D341Med (cell line): ENCODE results near the gene COPE.

Source experiments
- DNase-seq: peaks from one replicate; pipeline ENCODE4 v3.0.0; 2012; ENCODE audit warnings: low spot score

COPE gene

GRCh38 chr19:18894254-18895037 is 24.7 kb downstream of the COPE start:
- DNase-seq, result peak; percentile 92

DNA sequence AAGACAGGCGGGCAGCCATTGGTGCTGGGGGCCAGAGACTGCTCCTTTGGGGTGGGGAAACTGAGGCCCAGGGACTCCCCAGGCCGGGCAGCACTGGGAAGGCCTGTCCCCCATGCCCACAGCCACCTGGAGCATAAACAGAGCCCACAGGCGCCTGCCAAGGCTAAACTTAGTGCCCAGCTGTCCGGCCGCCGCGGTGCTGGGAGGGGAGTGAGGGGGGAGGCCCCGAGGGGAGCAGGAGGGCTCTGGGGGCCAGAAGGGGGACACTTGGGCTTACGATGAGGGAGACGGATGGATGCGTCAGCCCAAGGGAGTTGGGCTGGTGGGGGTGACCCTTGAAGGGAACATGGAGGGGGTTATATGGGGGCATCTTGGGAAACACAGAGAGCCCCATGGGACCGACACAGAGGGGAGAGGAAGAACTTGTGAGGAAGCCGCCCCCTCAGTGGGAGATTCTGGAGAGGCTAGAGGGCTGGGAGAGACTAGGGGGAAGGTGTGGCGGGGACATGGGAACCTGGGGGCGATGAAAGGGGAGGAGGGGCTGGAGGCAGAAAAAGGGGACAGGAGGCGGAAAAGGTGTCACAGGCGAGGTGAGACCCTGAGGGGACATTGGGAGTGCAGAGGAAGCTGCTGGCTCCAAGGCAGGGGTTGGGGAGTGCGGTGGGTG is 25.5 kb downstream of the COPE start:
- DNase-seq, result no peak

GRCh38 chr19:18889949-18890745 is 29.0 kb downstream of the COPE start:
- no peak for DNase-seq

DNA sequence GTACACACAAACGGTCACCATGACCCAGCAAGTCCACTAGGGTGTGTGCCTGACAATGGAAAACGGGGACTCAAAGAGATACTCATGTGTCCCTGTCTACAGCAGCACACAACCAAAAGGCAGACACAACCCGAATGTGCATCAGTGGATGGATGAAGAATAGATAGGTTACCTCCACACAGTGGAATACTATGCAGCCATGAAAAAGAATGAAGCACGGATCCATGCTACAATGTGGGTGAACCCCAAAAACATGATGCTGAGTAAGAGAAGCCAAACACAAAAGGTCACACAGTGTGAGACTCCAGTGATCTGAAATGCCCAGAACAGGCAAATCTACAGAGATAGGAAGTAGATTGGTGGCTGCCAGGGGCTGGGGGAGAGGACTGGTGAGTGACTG is 32.2 kb downstream of the COPE start:
- no peak for DNase-seq

- no peak for DNase-seq
Measured at GRCh38 chr19:18883526-18884304, 35.5 kb downstream of the COPE start.

DNA sequence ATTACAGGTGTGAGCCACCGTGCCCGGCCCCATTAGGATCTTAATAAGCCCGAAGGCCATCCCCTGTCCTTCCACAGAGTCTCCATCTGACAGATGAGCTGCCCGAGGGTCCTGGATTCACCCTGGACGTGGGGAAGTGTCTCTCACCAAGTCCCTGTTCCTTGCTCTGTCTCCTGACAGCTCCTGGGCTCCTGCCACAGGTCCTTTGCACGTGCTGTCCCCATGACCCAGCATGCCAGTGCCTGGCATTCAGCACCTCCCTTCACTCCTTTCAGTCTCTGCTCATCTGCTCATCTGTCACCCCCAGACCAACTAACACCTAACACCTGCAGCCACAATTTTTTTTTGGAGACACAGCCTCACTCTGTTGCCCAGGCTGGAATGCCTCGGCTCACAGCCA is 37.7 kb downstream of the COPE start:
- DNase-seq, result no peak

DNA sequence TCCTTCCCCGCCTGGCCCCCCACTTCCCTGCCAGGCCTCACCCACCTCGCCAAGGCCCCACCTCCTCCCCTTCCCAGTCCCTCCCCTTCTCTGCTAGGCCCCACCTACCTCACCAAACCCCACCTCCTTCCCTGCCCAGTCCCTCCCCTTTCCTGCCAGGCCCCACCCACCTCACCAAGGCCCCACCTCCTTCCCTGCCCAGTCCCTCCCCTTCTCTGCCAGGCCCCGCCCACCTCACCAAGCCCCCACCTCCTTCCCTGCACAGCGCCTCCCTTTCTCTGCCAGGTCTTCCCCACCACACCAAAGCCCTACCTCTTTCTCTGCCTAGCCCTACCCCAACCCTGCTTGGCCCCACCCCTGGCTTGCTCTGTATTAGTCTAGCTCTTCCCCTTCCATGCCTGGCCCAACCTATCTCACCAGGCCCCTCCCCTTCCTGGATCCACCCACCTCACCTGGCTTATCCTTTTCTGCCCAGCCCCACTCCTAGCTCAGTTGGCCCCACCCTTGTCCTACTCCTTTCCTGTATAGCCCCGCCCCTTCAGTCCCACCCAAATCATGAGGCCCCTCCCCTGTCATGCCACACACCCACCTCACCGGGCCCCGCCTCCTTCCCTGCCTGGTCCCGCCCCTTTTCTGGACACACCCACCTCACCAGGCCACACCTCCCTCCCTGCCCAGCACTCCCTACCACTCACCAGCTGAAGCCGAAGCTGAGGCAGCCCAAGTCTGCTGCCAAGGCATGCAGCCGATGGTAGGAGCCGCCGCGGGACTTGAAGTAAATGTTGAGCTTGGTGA is 39.4 kb downstream of the COPE start:
- peak; percentile 71 for DNase-seq

- DNase-seq, result no peak
Measured at GRCh38 chr19:18878858-18879578, 40.2 kb downstream of the COPE start.

DNA sequence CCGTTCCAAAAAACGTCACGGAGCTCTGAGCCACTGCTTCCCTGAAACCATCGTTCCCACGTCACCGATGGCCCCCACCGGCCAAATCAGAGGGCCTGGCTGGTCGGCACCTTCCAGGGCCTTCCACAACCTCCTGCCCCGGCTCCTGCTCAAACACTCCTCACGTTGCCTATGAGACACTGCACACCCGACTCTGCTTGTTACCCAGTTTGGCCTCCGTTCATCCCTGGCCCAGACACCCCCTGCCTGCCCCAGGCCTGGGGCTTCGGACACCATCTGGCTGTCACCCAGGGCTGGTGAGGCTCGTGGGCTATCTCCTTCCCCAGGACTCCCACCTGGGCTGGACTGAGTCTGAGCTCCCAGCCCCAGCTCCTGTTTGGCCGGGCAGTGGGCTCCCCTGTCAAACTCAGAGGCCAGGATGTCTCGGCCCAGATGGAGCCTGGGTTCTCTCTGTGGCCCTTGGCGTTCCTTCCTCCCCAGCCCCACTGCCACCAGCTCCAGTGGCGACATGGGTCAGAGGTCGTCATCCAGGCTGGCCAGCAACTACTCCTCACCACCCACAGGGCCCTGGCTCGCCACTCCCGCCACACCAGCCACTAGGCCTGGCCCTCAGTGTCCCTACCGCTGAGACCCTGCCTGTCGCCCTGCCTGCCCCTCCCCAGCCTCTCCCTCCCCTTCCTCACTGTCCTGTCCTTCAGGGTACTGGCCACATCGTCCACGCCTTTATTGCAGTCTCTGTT is 41.0 kb downstream of the COPE start:
- DNase-seq, result no peak

- DNase-seq, result no peak
Measured at GRCh38 chr19:18876865-18877264, 42.3 kb downstream of the COPE start.

DNA sequence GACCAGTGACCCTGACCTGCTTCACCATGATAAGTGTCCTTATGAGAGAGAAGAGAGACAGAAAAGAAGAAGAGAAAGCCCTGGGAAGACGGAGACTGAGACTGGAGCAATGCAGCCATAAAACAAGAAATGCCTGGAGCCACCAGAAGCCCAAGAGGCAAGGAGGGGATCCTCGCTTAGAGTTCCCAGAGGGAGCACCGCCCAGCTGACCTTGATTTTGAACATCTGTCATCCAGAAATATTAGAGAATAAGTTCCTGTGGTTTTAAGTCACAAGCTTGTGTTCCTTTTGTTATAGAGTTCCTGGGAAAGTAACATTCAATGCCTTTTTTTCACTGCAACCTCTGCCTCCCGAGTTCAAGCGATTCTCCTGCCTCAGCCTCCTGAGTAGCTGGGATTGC is 43.5 kb downstream of the COPE start:
- no peak for DNase-seq

DNA sequence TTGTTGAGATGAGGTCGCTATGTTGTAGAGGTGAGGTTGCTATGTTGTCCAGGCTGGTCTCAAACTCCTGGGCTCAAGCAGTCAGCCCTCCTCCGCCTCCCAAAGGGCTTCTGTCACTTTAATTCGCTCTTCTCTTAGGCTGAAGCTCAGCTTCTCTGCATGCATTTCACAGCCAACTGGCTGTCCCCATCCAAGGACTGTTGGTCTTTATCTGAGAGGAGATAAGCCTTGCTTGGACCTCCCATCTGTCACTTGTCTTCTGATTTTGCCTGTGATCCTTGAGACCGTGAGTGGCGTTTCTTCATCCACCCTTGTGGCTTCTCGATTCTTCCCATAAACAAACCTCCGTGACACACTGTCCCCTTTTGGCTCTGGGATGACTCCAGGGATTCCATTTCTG is 47.6 kb downstream of the COPE start:
- peak; percentile 67 for DNase-seq

GRCh38 chr19:18870531-18871172 is 48.5 kb downstream of the COPE start:
- DNase-seq, result no peak

DNA sequence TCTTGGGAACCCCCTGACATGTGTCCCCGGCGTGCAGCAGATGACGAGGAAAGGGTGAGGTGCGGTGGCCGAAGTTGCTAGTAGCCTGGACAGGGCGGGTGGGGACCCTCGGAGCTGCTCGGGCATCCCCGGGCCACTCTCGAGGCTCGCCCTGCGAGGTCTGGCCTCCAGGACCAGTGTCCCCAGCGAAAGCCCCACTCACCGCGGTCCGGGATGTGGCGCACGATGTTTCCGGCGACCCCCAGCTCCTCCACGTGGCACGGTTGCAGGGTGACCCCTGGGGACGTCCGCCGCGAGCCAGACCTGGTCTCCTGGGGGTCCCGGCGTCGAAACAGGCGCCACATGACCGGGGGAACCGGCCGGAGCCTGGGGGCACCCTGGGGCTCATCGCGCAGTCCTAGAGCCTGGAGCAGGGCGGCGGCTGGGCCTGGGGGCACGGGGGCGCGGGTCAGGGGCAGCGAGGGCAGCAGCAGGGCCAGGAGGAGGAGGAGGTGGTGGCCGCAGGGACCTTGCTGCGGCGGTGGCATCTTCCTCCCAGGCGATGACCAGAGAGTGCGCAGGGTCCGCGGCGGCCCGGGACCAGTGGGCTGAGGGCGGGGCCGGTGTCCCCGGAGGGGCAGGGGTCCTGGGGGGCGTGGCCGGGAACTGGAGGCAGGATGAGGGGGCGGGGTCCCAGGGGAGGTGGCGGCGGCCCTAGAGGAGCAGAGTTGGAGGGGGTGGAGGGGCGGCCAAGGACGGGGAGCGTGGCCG is 49.2 kb downstream of the COPE start:
- no peak for DNase-seq

DNA sequence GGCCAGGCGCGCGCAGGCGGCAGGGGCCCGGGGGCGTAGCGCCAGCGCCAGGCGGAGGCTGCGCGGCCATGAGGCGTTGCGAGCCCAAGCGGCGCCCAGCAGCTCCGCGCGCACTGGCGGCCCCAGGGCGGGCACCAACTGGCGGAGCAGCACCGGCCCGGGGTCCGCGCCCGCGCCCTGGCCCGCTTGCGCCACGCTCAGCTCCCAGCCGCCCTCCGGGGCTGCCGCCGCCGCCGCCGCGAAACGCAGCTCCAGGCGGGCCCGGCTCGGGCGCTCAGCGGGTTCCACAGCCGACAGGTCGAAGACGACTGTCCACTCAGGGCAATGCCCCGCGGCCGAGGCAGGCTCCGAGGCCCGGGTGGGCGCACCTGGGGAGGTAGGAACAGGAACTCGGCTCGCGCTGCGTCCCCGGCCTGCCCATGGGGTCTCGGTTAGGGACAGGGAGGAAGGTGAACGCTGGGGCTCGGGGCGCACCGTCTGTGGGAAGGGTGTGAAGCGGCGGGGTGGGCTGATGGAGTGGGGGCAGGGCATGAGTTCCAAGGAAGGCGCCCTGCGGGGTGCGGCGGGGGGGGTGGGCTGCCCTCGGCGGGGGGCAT is 50.1 kb downstream of the COPE start:
- DNase-seq, result no peak

GRCh38 chr19:18868380-18869022 is 50.7 kb downstream of the COPE start:
- no peak for DNase-seq

DNA sequence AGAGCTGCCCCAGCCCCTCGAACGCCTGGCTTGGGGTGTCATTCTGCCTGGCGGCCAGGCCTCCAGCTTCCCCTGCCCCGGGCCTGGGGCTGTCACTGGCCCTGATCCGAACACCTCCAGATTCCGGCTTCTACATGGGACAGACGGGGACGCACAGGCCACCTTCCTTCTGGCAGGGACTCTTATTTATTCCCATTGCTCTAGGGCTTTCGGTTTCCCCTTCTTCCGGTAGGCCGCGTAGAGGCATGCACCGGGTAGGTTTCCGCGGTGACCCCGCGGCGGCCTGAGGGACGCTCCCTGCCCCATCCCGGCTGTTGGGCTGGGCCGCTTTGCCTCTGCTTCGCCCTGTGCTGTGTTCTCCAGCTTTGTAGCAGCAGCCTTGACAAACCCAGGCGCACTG is 51.4 kb downstream of the COPE start:
- DNase-seq, result no peak

DNA sequence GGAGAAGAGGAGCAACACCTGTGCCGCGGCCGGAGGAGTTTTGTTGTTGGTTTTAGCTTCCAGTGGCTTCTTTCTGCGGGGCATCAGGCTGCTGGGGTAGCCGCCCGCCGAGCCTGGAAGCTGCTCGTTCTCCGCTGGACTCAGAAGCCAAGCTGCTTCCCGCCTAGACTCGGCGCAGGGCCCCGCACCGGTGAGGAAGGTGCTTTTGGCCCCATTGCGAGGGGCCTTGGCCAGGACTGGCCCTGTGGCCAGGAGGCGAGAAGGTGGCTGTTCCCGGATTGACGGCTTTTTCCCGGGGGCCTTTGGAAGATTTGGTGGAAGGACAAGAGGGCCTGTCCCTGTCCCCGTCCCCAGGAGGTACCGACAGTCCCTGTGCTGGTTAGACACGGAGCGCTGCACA is 52.0 kb downstream of the COPE start:
- DNase-seq, result no peak
